H54 (cell line): ENCODE data around the gene ADAMTS17.
"Not testable (repeated sequence)": the region's sequence is repeated elsewhere in the genome, so short reads cannot be mapped to it uniquely, and the experiment has no call there.

Experiments used
- DNase-seq: peaks from one replicate; pipeline ENCODE4 v3.0.0; 2011; ENCODE audit warnings: low spot score, mixed read lengths; ENCODE audit not compliant: insufficient read length
- FAIRE-seq: peaks from 3 replicates; lab custom pipeline; 2011; peaks lifted over from hg19 to GRCh38; lab: Jason Lieb, UNC
- POLR2A ChIP-seq: IDR thresholded peaks from 2 replicates; pipeline ENCODE4 v1.6.1; 2011; ENCODE audit warnings: low read depth, mild to moderate bottlenecking, low read length

Gene ADAMTS17

GRCh38 chr15:99931703-99932603 lies 409.8 kb downstream of the ADAMTS17 start:
- DNase-seq (no peak), FAIRE-seq (no peak)

GRCh38 chr15:99930696-99931095 lies 411.1 kb downstream of the ADAMTS17 start:
- DNase-seq (no peak), FAIRE-seq (no peak)
- no peak for TF ChIP-seq POLR2A

More at GRCh38 chr15:99931703-99932603, 409.8 kb downstream of the ADAMTS17 start:
- TF ChIP-seq POLR2A, result no peak

- DNase-seq (no peak), FAIRE-seq (no peak)
- TF ChIP-seq POLR2A, result no peak
Measured at GRCh38 chr15:99929266-99929665, 412.5 kb downstream of the ADAMTS17 start.

- peak; percentile 50 for DNase-seq
- no peak for TF ChIP-seq POLR2A
- FAIRE-seq, result no peak
Measured at GRCh38 chr15:99928429-99928981, 413.3 kb downstream of the ADAMTS17 start.

- not testable (repeated sequence) for FAIRE-seq, DNase-seq
Measured at GRCh38 chr15:99926532-99926931, 415.2 kb downstream of the ADAMTS17 start.

- DNase-seq (no peak), FAIRE-seq (no peak)
- TF ChIP-seq POLR2A, result no peak
Measured at GRCh38 chr15:99925661-99926461, 415.9 kb downstream of the ADAMTS17 start.

GRCh38 chr15:99923711-99924110 lies 418.1 kb downstream of the ADAMTS17 start:
- DNase-seq, result no peak
- TF ChIP-seq POLR2A, result no peak
- FAIRE-seq, result no peak
